SK-N-SH (cell line): ENCODE data around the gene CHRM4. TPM values are rescaled to one million over a fixed set of nuclear protein-coding genes. Genes with fewer than 3 reads are reported as not detected.

ENCODE experiments used
- CTCF ChIA-PET: fragments of 300-600, 350-600 bp; formaldehyde crosslinking; extraction: SDS; loops from one replicate; lab custom pipeline; 2021; lab: Yijun Ruan, JAX
- POLR2A ChIA-PET: fragments of 350-600 bp; sonication (Branson Sonifier 250); formaldehyde crosslinking; extraction: SDS; loops from one replicate; lab custom pipeline; 2020; ENCODE audit warnings: antibody characterized with exemption, inconsistent platforms; lab: Yijun Ruan, JAX
- DNase-seq: peaks from one replicate; pipeline ENCODE4 v3.0.0; 2012
- H2AFZ ChIP-seq: fragments of 200-600 bp; sonication (generic); 2 replicates; pipeline ENCODE4 v1.8.1; 2016; ENCODE audit warnings: antibody characterized with exemption, mild to moderate bottlenecking, low read depth
- H3F3A ChIP-seq: fragments of 200-600 bp; sonication (generic); replicated peaks from 2 replicates; pipeline ENCODE3; 2016; ENCODE audit warnings: antibody characterized with exemption, mild to moderate bottlenecking; ENCODE audit not compliant: insufficient read depth
- H3K27ac ChIP-seq, 2 experiments: fragments of 200-500 bp in 1 of 2; fragments of 200-600 bp in 1 of 2; sonication (Bioruptor generic) in 1 of 2; sonication (generic), shearing (Covaris generic) in 1 of 2; 2 replicates each; pipeline versions ENCODE4 v1.5.1 to v1.6.1; 2014 to 2016; ENCODE audit warnings: low read depth in 2 of 2, inconsistent platforms in 1 of 2, low read length in 1 of 2, mild to moderate bottlenecking in 1 of 2, mixed read lengths in 1 of 2
- H3K27me3 ChIP-seq: fragments of 200-600 bp; sonication (generic), shearing (Covaris generic); 2 replicates; pipeline ENCODE4 v1.6.1; 2016; ENCODE audit warnings: mixed run types; ENCODE audit not compliant: insufficient read depth
- H3K36me3 ChIP-seq, 2 experiments: fragments of 200-500 bp in 1 of 2; fragments of 200-600 bp in 1 of 2; sonication (Bioruptor generic) in 1 of 2; sonication (generic) in 1 of 2; replicated peaks in 1 of 2; 2 replicates each; pipeline versions ENCODE3 to v1.5.1; 2014 to 2016; ENCODE audit warnings: low read length in 1 of 2, mild to moderate bottlenecking in 1 of 2; ENCODE audit not compliant: insufficient read depth in 2 of 2, control insufficient read depth in 1 of 2
- H3K4me1 ChIP-seq, 2 experiments: fragments of 200-500 bp in 1 of 2; fragments of 200-600 bp in 1 of 2; sonication (Bioruptor generic) in 1 of 2; sonication (generic), shearing (Covaris generic) in 1 of 2; 2 replicates each; pipeline versions ENCODE4 v1.5.1 to v1.6.1; 2014 to 2016; ENCODE audit warnings: low read depth in 1 of 2, low read length in 1 of 2, mixed run types in 1 of 2; ENCODE audit not compliant: insufficient read depth in 2 of 2, control insufficient read depth in 1 of 2
- H3K4me2 ChIP-seq: fragments of 200-600 bp; sonication (generic), shearing (Covaris generic); 2 replicates; pipeline ENCODE4 v1.6.1; 2017; ENCODE audit warnings: mixed run types
- H3K4me3 ChIP-seq, 2 experiments: fragments of 200-500 bp in 1 of 2; fragments of 200-600 bp in 1 of 2; sonication (Bioruptor generic) in 1 of 2; sonication (generic), shearing (Covaris generic) in 1 of 2; 2 replicates each; pipeline versions ENCODE4 v1.5.1 to v1.8.1; 2014 to 2016; ENCODE audit warnings: low read depth in 2 of 2, inconsistent platforms in 1 of 2, low read length in 1 of 2, mild to moderate bottlenecking in 1 of 2, mixed read lengths in 1 of 2, moderate library complexity in 1 of 2
- H3K79me2 ChIP-seq: fragments of 200-600 bp; sonication (generic); 2 replicates; pipeline ENCODE4 v1.8.1; 2017; ENCODE audit warnings: mild to moderate bottlenecking; ENCODE audit not compliant: insufficient read depth
- H3K9ac ChIP-seq: fragments of 200-600 bp; sonication (generic); 2 replicates; pipeline ENCODE4 v1.6.1; 2017; ENCODE audit warnings: mixed run types
- H3K9me2 ChIP-seq: fragments of 200-600 bp; sonication (generic); 2 replicates; pipeline ENCODE4 v1.6.1; 2017; ENCODE audit warnings: mixed run types
- H3K9me3 ChIP-seq: fragments of 200-600 bp; sonication (generic); 2 replicates; pipeline ENCODE4 v1.6.1; 2017; ENCODE audit warnings: mixed run types, mild to moderate bottlenecking, moderate library complexity
- H4K20me1 ChIP-seq: fragments of 200-600 bp; sonication (generic); 2 replicates; pipeline ENCODE4 v1.6.1; 2017; ENCODE audit warnings: mild to moderate bottlenecking, mixed run types; ENCODE audit not compliant: insufficient read depth
- CHD2 ChIP-seq: fragments of 150-350 bp; IDR thresholded peaks from 2 replicates; pipeline ENCODE4 v1.6.1; 2018; ENCODE audit warnings: low read length; ENCODE audit not compliant: partially characterized antibody
- ELF1 ChIP-seq: IDR thresholded peaks from 2 replicates; pipeline ENCODE4 v1.4.0; 2012
- EZH2phosphoT487 ChIP-seq: fragments of 200-600 bp; sonication (generic); IDR thresholded peaks from 2 replicates; pipeline ENCODE4 v1.6.1; 2017; ENCODE audit warnings: low read depth, mixed run types, mild to moderate bottlenecking, antibody characterized with exemption, moderate library complexity, borderline replicate concordance
- FOXM1 ChIP-seq: IDR thresholded peaks from 2 replicates; pipeline ENCODE4 v1.4.0; 2012; ENCODE audit warnings: low read depth, mild to moderate bottlenecking
- GATA2 ChIP-seq: sonication (generic); formaldehyde crosslinking; IDR thresholded peaks from 2 replicates; pipeline ENCODE4 v1.5.0; 2020; ENCODE audit warnings: mild to moderate bottlenecking, missing genetic modification reagents
- MEF2A ChIP-seq: IDR thresholded peaks from 2 replicates; pipeline ENCODE4 v1.4.0; 2012; ENCODE audit warnings: low read depth, borderline replicate concordance
- NFIC ChIP-seq: IDR thresholded peaks from 2 replicates; pipeline ENCODE4 v1.4.0; 2012; ENCODE audit warnings: borderline replicate concordance
- NRF1 ChIP-seq: IDR thresholded peaks from 2 replicates; pipeline ENCODE4 v1.6.1; 2012; ENCODE audit warnings: low read depth, mild to moderate bottlenecking, low read length
- RCOR1 ChIP-seq: fragments of 150-350 bp; IDR thresholded peaks from 2 replicates; pipeline ENCODE4 v1.6.1; 2017; ENCODE audit warnings: antibody characterized with exemption, low read length
- RFX5 ChIP-seq: IDR thresholded peaks from 2 replicates; pipeline ENCODE4 v1.6.1; 2012; ENCODE audit warnings: mild to moderate bottlenecking, improper control_type of control experiment, low read length
- RXRA ChIP-seq: IDR thresholded peaks from 2 replicates; pipeline ENCODE4 v1.4.0; 2012; ENCODE audit warnings: low read depth, mild to moderate bottlenecking, borderline replicate concordance
- USF1 ChIP-seq: IDR thresholded peaks from 2 replicates; pipeline ENCODE4 v1.4.0; 2012; ENCODE audit warnings: low read depth, borderline replicate concordance
- USF2 ChIP-seq: fragments of 150-350 bp; IDR thresholded peaks from 2 replicates; pipeline ENCODE4 v1.6.1; 2017; ENCODE audit warnings: antibody characterized with exemption, low read length, low read depth, borderline replicate concordance
- WGBS: methylation state at CpG from one replicate; pipeline ENCODE4 v1.1.6; 2017; ENCODE audit warnings: low lambda C conversion rate; 5-methylcytosine and 5-hydroxymethylcytosine counted together
- polyA plus RNA-seq, 3 experiments: library from polyadenylated mRNA; depleted of rRNA; stranded (reverse); fragments of >200 nt; gene quantifications; 2 replicates each; pipeline ENCODE4 v1.2.3, GENCODE V29; 2012
- TF ChIP-seq, protein P1 (sequence below): IDR thresholded peaks from 2 replicates; pipeline ENCODE4 v1.4.0; 2012; ENCODE audit warnings: low read depth, borderline replicate concordance
- TF ChIP-seq, protein P2 (sequence below): IDR thresholded peaks from 2 replicates; pipeline ENCODE4 v1.4.0; 2012; ENCODE audit warnings: low read depth
- TF ChIP-seq, protein P3 (sequence below): IDR thresholded peaks from 2 replicates; pipeline ENCODE4 v1.6.1; 2012; ENCODE audit warnings: mild to moderate bottlenecking, low read depth, low read length, moderate library complexity
- TF ChIP-seq, protein P4 (sequence below): IDR thresholded peaks from 2 replicates; pipeline ENCODE4; 2012

CHRM4 gene
- polyA plus RNA-seq, 1 of the 3 experiments (the other 2 are of a cell fraction): 0.26 TPM

DNA sequence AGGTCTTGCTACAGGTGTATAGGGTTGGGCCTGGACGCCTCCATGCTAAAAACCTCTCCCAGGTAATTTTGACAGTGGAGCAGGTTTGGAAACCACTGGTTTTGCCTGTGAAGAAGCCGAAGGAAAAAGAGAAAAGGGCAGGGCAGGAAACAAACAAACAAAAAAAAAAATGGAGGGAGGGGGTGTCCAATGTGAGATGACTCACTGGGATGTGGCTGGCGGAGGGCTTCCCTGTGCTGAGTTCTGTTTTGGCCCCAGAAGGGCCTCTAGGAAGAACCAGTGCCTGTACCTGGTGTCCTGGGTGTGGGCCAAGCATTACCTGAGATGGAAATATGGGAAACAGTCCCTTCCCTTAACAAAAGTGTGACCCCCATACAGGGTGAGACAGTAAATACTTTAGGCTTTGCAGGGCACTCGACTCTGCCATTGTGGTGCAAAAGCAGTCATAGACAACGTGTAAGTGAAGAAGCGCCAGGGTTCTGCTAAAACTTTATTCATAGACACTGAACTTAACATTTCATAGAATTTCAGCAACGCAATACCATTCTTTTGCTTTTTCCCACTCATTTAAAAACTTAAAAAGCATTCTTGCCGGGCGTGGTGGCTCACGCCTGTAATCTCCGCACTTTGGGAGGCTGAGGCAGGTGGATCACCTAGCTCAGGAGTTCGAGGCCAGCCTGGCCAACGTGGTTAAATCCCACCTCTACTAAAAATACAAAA lies 53.8 kb downstream of the CHRM4 start:
- POLR2A ChIA-PET: no interaction called here
- CTCF ChIA-PET: interaction anchor here (1.0 to 3.7 kb wide), 3 partner anchors 8 to 29 kb away, joined by 3 to 19 read pairs (median 11); no protein-coding TSS in a partner anchor

More for the DNA sequence above, 53.8 kb downstream of the CHRM4 start:
- H3K36me3 ChIP-seq: no peaks in the 10 kb centered on the region
- no peaks in the 10 kb centered on the region for H3F3A ChIP-seq
- no peak overlapping the region for H3K9ac ChIP-seq
- no peak overlapping the region for H2AFZ ChIP-seq
- 93% methylated on average over 13 of the region's 13 CpGs for whole genome bisulfite sequencing
- no peak overlapping the region for H3K4me3 ChIP-seq
- H3K9me3 ChIP-seq: no peaks in the 10 kb centered on the region
- DNase-seq: no peak
- no peak overlapping the region for H3K4me2 ChIP-seq
- no peaks in the 10 kb centered on the region for H3K79me2 ChIP-seq
- H3K27ac ChIP-seq: no peak overlapping the region
- H3K4me1 ChIP-seq: peaks cover 11 to 13% of the 10 kb centered on the region in 2 experiments; a peak in 3 of 4 replicates
- no peaks in the 10 kb centered on the region; the same call in 1 of the 2 replicates for H3K27me3 ChIP-seq
- TF ChIP-seq EZH2phosphoT487 (no peak), MEF2A (no peak), NRF1 (no peak), FOXM1 (no peak), USF2 (no peak), NFIC (no peak), ELF1 (no peak), RCOR1 (no peak), CHD2 (no peak), GATA2 (no peak), USF1 (no peak), RXRA (no peak), RFX5 (no peak)
- TF ChIP-seq, protein P1, sequence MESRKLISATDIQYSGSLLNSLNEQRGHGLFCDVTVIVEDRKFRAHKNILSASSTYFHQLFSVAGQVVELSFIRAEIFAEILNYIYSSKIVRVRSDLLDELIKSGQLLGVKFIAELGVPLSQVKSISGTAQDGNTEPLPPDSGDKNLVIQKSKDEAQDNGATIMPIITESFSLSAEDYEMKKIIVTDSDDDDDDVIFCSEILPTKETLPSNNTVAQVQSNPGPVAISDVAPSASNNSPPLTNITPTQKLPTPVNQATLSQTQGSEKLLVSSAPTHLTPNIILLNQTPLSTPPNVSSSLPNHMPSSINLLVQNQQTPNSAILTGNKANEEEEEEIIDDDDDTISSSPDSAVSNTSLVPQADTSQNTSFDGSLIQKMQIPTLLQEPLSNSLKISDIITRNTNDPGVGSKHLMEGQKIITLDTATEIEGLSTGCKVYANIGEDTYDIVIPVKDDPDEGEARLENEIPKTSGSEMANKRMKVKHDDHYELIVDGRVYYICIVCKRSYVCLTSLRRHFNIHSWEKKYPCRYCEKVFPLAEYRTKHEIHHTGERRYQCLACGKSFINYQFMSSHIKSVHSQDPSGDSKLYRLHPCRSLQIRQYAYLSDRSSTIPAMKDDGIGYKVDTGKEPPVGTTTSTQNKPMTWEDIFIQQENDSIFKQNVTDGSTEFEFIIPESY: no peak
- TF ChIP-seq, protein P2, sequence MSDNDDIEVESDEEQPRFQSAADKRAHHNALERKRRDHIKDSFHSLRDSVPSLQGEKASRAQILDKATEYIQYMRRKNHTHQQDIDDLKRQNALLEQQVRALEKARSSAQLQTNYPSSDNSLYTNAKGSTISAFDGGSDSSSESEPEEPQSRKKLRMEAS: no peak
- TF ChIP-seq, protein P3, sequence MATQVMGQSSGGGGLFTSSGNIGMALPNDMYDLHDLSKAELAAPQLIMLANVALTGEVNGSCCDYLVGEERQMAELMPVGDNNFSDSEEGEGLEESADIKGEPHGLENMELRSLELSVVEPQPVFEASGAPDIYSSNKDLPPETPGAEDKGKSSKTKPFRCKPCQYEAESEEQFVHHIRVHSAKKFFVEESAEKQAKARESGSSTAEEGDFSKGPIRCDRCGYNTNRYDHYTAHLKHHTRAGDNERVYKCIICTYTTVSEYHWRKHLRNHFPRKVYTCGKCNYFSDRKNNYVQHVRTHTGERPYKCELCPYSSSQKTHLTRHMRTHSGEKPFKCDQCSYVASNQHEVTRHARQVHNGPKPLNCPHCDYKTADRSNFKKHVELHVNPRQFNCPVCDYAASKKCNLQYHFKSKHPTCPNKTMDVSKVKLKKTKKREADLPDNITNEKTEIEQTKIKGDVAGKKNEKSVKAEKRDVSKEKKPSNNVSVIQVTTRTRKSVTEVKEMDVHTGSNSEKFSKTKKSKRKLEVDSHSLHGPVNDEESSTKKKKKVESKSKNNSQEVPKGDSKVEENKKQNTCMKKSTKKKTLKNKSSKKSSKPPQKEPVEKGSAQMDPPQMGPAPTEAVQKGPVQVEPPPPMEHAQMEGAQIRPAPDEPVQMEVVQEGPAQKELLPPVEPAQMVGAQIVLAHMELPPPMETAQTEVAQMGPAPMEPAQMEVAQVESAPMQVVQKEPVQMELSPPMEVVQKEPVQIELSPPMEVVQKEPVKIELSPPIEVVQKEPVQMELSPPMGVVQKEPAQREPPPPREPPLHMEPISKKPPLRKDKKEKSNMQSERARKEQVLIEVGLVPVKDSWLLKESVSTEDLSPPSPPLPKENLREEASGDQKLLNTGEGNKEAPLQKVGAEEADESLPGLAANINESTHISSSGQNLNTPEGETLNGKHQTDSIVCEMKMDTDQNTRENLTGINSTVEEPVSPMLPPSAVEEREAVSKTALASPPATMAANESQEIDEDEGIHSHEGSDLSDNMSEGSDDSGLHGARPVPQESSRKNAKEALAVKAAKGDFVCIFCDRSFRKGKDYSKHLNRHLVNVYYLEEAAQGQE: no peak
- TF ChIP-seq, protein P4, sequence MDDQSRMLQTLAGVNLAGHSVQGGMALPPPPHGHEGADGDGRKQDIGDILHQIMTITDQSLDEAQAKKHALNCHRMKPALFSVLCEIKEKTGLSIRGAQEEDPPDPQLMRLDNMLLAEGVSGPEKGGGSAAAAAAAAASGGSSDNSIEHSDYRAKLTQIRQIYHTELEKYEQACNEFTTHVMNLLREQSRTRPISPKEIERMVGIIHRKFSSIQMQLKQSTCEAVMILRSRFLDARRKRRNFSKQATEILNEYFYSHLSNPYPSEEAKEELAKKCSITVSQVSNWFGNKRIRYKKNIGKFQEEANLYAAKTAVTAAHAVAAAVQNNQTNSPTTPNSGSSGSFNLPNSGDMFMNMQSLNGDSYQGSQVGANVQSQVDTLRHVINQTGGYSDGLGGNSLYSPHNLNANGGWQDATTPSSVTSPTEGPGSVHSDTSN: no peak
- no peaks in the 10 kb centered on the region for H3K9me2 ChIP-seq
- H4K20me1 ChIP-seq: no peaks in the 10 kb centered on the region
